Forelimb muscle (tissue), 1 donor: ENCODE data around the gene VAC14. TPM values are rescaled to one million over a fixed set of nuclear protein-coding genes. Genes with fewer than 3 reads are reported as not detected.
"Not testable (repeated sequence)": the region's sequence is repeated elsewhere in the genome, so short reads cannot be mapped to it uniquely, and the experiment has no call there.

Experiments used
- DNase-seq: peaks from one replicate; pipeline ENCODE4 v3.0.0-alpha.2; 2013; ENCODE audit warnings: low read depth
- polyA plus RNA-seq: library from polyadenylated mRNA; unstranded; fragments of 120-200 nt; gene quantifications from one replicate; pipeline ENCODE4 v1.2.1, GENCODE V29; 2013; ENCODE audit not compliant: insufficient read length

VAC14 gene
- polyA plus RNA-seq, 1 donor: 16.4 TPM

- DNase-seq: no peak
These were observed 119.3 kb downstream of the VAC14 start for GRCh38 chr16:70681382-70682238.

GRCh38 chr16:70680495-70681381, 120.2 kb downstream of the VAC14 start:
- DNase-seq: no peak

- no peak for DNase-seq
These were observed 121.1 kb downstream of the VAC14 start for GRCh38 chr16:70679671-70680494.

GRCh38 chr16:70678898-70679670, 121.9 kb downstream of the VAC14 start:
- no peak for DNase-seq

- no peak for DNase-seq
These were observed 122.6 kb downstream of the VAC14 start for GRCh38 chr16:70678121-70678897.

GRCh38 chr16:70677499-70678120, 123.3 kb downstream of the VAC14 start:
- no peak for DNase-seq

GRCh38 chr16:70676675-70677498, 124.1 kb downstream of the VAC14 start:
- DNase-seq: no peak

- no peak for DNase-seq
These were observed 125.0 kb downstream of the VAC14 start for GRCh38 chr16:70675851-70676513.

- no peak for DNase-seq
These were observed 126.5 kb downstream of the VAC14 start for GRCh38 chr16:70674221-70675014.

GRCh38 chr16:70670938-70671337, 130.0 kb downstream of the VAC14 start:
- not testable (repeated sequence) for DNase-seq

GRCh38 chr16:70670175-70670574, 130.8 kb downstream of the VAC14 start:
- DNase-seq: no peak

GRCh38 chr16:70665806-70666735, 134.9 kb downstream of the VAC14 start:
- DNase-seq: no peak

- no peak for DNase-seq
These were observed 135.8 kb downstream of the VAC14 start for GRCh38 chr16:70665113-70665694.

GRCh38 chr16:70664325-70665112, 136.4 kb downstream of the VAC14 start:
- DNase-seq: no peak
